HG02610 (cell line): ENCODE results near the gene CSTPP1.
"Not testable (repeated sequence)": the region's sequence is repeated elsewhere in the genome, so short reads cannot be mapped to it uniquely, and the experiment has no call there.

ENCODE experiments used
- ATAC-seq: cut with Tn5 transposase; IDR thresholded peaks from one replicate; pipeline ENCODE4 v1.9.1; 2021; ENCODE audit warnings: mild to moderate bottlenecking, moderate library complexity; ENCODE audit not compliant: unreplicated experiment

Gene CSTPP1

GRCh38 chr11:47087801-47088200 lies 151.2 kb downstream of the CSTPP1 start:
- ATAC-seq = no peak

GRCh38 chr11:47093541-47093940 lies 157.0 kb downstream of the CSTPP1 start:
- no peak for ATAC-seq

GRCh38 chr11:47096871-47097270 lies 160.3 kb downstream of the CSTPP1 start:
- not testable (repeated sequence) for ATAC-seq

- not testable (repeated sequence) for ATAC-seq
Observed at GRCh38 chr11:47098223-47098622, 161.7 kb downstream of the CSTPP1 start.

GRCh38 chr11:47099214-47099917 lies 162.8 kb downstream of the CSTPP1 start:
- ATAC-seq = no peak

GRCh38 chr11:47099918-47100315 lies 163.4 kb downstream of the CSTPP1 start:
- ATAC-seq = no peak

- ATAC-seq = no peak
Observed at GRCh38 chr11:47101406-47101805, 164.8 kb downstream of the CSTPP1 start.

GRCh38 chr11:47104261-47104950 lies 167.8 kb downstream of the CSTPP1 start:
- ATAC-seq = no peak

- no peak for ATAC-seq
Observed at GRCh38 chr11:47105541-47105940, 169.0 kb downstream of the CSTPP1 start.

- ATAC-seq = no peak
Observed at GRCh38 chr11:47105974-47106373, 169.4 kb downstream of the CSTPP1 start.

GRCh38 chr11:47106798-47107411 lies 170.3 kb downstream of the CSTPP1 start:
- no peak for ATAC-seq

GRCh38 chr11:47107744-47108143 lies 171.2 kb downstream of the CSTPP1 start:
- ATAC-seq = no peak

GRCh38 chr11:47108214-47108613 lies 171.7 kb downstream of the CSTPP1 start:
- ATAC-seq = no peak

GRCh38 chr11:47109051-47109726 lies 172.6 kb downstream of the CSTPP1 start:
- ATAC-seq = no peak

- no peak for ATAC-seq
Observed at GRCh38 chr11:47109727-47110246, 173.2 kb downstream of the CSTPP1 start.

GRCh38 chr11:47111318-47111804 lies 174.8 kb downstream of the CSTPP1 start:
- ATAC-seq = peak; percentile 88

GRCh38 chr11:47112941-47113340 lies 176.4 kb downstream of the CSTPP1 start:
- ATAC-seq = not testable (repeated sequence)

- not testable (repeated sequence) for ATAC-seq
Observed at GRCh38 chr11:47118958-47119688, 182.6 kb downstream of the CSTPP1 start.

- ATAC-seq = no peak
Observed at GRCh38 chr11:47121056-47121455, 184.5 kb downstream of the CSTPP1 start.

- no peak for ATAC-seq
Observed at GRCh38 chr11:47121731-47122130, 185.2 kb downstream of the CSTPP1 start.
